Cardiac muscle cell (in vitro differentiated cells and primary cell): Measurements from ENCODE around the gene SLC36A1. TPM values are rescaled to one million over a fixed set of nuclear protein-coding genes. Genes with fewer than 3 reads are reported as not detected.

Source experiments
- DNase-seq, 2 donors: peaks; one replicate each; pipeline versions ENCODE4 v3.0.0 to v3.0.0-alpha.2; 2010 to 2017; ENCODE audit warnings: low read depth in 1 of 2, low spot score in 1 of 2
- H3K27ac ChIP-seq: fragments of 200-600 bp; sonication (generic); 2 replicates; pipeline ENCODE4 v1.5.1; 2016
- H3K27me3 ChIP-seq: fragments of 200-600 bp; sonication (generic); 2 replicates; pipeline ENCODE4 v1.6.0; 2016; ENCODE audit warnings: control low read depth
- H3K36me3 ChIP-seq: fragments of 200-600 bp; sonication (generic); 2 replicates; pipeline ENCODE4 v1.5.1; 2016; ENCODE audit warnings: control low read depth
- H3K4me1 ChIP-seq: fragments of 200-600 bp; sonication (generic); 2 replicates; pipeline ENCODE4 v1.8.1; 2017; ENCODE audit warnings: low read depth, mild to moderate bottlenecking, mixed run types
- H3K4me3 ChIP-seq: fragments of 200-600 bp; sonication (generic); 2 replicates; pipeline ENCODE4 v1.5.1; 2016; ENCODE audit warnings: mild to moderate bottlenecking
- H3K9me3 ChIP-seq: fragments of 200-600 bp; sonication (generic); 2 replicates; pipeline ENCODE4 v1.5.1; 2017; ENCODE audit warnings: low read depth, mild to moderate bottlenecking, control low read depth
- CTCF ChIP-seq: IDR thresholded peaks from 2 replicates; pipeline ENCODE4 v1.5.1; 2012; ENCODE audit warnings: low read depth, mild to moderate bottlenecking, low read length
- polyA plus RNA-seq: library from polyadenylated mRNA; unstranded; fragments of >200 nt; fragmentation: Nextera tagmentation; extraction: Ambion mirVana; gene quantifications from 2 replicates; pipeline ENCODE4 v1.2.1, GENCODE V29; 2016
- total RNA-seq: library from RNA; depleted of rRNA; stranded (reverse); fragments of >200 nt; gene quantifications from 2 replicates; pipeline ENCODE4 v1.2.3, GENCODE V29; 2016

Gene SLC36A1
- total and polyA plus RNA-seq, 2 experiments from 2014 or later: 2.2 to 8.8 TPM

- no peaks in the 10 kb centered on the region for H3K27me3 ChIP-seq
- no peak for TF ChIP-seq CTCF
- H3K9me3 ChIP-seq: no peaks in the 10 kb centered on the region
- no peak overlapping the region for H3K4me3 ChIP-seq
- H3K27ac ChIP-seq: no peak overlapping the region
- no peaks in the 10 kb centered on the region for H3K36me3 ChIP-seq
- H3K4me1 ChIP-seq: no peaks in the 10 kb centered on the region
- DNase-seq: no peak
Measured at GRCh38 chr5:151509231-151509630, 61.8 kb downstream of the SLC36A1 start.

- no peak for TF ChIP-seq CTCF
- Histone ChIP-seq H3K9me3 (no peaks in the 10 kb centered on the region), H3K27me3 (no peaks in the 10 kb centered on the region), H3K36me3 (no peaks in the 10 kb centered on the region), H3K4me1 (no peaks in the 10 kb centered on the region), H3K4me3 (no peak overlapping the region), H3K27ac (no peak overlapping the region)
- no peak for DNase-seq
Measured at GRCh38 chr5:151509836-151510235, 62.4 kb downstream of the SLC36A1 start.

DNA sequence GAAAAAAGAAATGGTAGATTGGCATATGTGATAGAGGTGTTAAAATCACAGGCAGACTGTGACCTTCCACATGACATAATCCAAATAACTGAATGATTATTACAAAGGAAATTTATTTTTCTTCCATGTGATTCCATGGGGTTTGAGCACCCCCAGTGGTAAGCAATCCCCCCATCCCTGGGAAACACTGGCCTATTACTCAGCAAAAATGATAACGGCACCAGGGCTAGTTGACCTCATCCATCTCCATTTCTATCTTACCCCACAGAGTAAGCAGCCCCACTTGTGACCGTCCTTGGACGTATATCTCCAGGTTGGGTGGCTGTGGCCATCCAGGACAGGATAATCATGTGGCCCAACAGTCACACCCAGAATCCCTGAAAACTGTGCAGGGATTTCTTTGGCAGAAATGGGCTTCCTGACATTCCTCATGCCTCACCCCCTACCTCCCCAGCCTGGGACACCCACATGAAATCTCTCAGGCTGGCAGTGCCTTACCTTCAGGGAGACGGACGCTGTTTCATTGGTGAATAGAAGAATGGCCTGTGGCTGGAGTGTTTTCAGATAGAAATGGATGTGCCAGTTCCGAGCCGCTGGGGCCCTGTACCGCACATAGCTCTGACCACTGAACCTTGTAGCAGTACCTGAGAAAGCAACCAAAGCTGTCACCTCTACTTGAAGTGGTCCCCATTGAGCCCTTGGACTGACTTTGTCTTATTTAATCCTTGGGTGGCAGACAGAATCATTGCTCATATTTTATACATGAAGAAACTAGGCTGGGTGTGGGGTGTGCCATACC lies 69.9 kb downstream of the SLC36A1 start:
- Histone ChIP-seq H3K27ac (no peak overlapping the region), H3K27me3 (no peaks in the 10 kb centered on the region), H3K9me3 (no peaks in the 10 kb centered on the region), H3K36me3 (no peaks in the 10 kb centered on the region), H3K4me3 (no peak overlapping the region), H3K4me1 (no peaks in the 10 kb centered on the region)
- no peak for TF ChIP-seq CTCF
- no peak for DNase-seq

DNA sequence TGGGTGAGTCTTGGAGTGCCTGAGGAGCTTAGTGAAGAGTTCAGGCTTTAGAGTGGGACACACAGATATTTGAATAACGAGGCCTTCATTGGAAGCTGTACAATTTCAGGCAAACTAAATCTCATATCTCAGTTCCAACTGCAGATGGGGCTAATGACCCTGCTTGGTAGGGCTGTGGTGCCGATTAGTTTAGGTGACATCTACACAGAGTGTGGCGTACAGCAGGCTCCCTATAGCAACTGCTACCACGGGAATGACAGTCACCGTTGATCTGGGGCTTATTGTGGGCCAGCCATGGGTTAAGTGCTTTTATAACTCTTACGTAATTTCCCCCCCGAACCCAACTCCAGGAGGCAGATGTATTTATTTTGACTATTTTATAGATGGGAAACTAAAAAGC lies 72.9 kb downstream of the SLC36A1 start:
- Histone ChIP-seq H3K27ac (no peak overlapping the region), H3K36me3 (no peaks in the 10 kb centered on the region), H3K27me3 (no peaks in the 10 kb centered on the region), H3K4me3 (no peak overlapping the region), H3K4me1 (no peaks in the 10 kb centered on the region), H3K9me3 (no peaks in the 10 kb centered on the region)
- TF ChIP-seq CTCF: no peak
- peak in 1 of 2 donors; percentile 19 for DNase-seq

DNA sequence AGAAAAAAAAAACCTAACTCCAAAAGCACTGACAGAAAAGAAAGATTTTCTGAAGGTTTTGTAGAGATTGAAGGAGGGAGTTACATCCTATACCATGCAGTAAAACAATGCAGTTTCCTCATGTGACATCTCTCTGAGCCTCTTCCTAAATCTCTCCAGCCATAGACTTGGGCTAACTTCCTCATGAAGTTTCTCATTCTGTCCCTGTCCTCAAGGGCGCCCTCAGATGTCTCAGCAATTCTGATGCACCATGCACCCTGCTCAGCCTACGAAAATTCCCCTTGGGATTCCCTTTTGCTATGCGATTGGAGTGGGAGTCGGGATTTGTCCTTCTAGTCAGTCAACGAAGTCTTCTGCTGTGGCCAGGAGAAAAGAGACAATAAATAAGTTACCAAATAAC lies 74.8 kb downstream of the SLC36A1 start:
- no peak for DNase-seq
- Histone ChIP-seq H3K4me3 (no peak overlapping the region), H3K36me3 (no peaks in the 10 kb centered on the region), H3K27me3 (no peaks in the 10 kb centered on the region), H3K4me1 (no peaks in the 10 kb centered on the region), H3K27ac (no peak overlapping the region), H3K9me3 (no peaks in the 10 kb centered on the region)
- no peak for TF ChIP-seq CTCF
